Measurements from ENCODE around the gene TDRD3. TPM values are rescaled to one million over a fixed set of nuclear protein-coding genes. Genes with fewer than 3 reads are reported as not detected.

Gene TDRD3
- total and polyA plus RNA-seq, 2 donors (not counting 1 experiment from before 2014, with no cell fraction given), result 5.6 to 23.7 TPM

- ChIA-PET CTCF (no interaction called here), POLR2A (no interaction called here)
- H3K79me2 ChIP-seq (ENCODE audit: control insufficient read depth, insufficient read depth, low read length), result no peaks in the 10 kb centered on the region
- 100% methylated on average over 1 of the region's 6 CpGs for WGBS (ENCODE audit: insufficient coverage)
- H3K4me1 ChIP-seq (ENCODE audit: control insufficient read depth in 2 of 2, insufficient read depth in 2 of 2, low read length in 2 of 2), result no peaks in the 10 kb centered on the region
- ATAC-seq (ENCODE audit: low read depth) (no peak), DNase-seq (no peak)
- no peak overlapping the region for H3K4me2 ChIP-seq (replicated peaks; ENCODE audit: low read depth, low read length, poor library complexity, severe bottlenecking)
- no peaks in the 10 kb centered on the region for H3K9me3 ChIP-seq (ENCODE audit: control extremely low read depth in 1 of 3, control insufficient read depth in 2 of 3, insufficient read depth in 1 of 3, low read length in 2 of 3)
- H4K20me1 ChIP-seq (ENCODE audit: control insufficient read depth, insufficient read depth, low read length, poor library complexity, severe bottlenecking), result no peaks in the 10 kb centered on the region
- Mint-ChIP-seq H3K9me3 (ENCODE audit: insufficient read depth) (no peaks in the 10 kb centered on the region), H3K4me3 (no peak overlapping the region), H3K27me3 (peaks cover 3% of the 10 kb centered on the region), H3K27ac (no peak overlapping the region), H3K4me1 (no peaks in the 10 kb centered on the region)
- no peak overlapping the region for H3K27ac ChIP-seq (ENCODE audit: low read length in 2 of 2)
- intact Hi-C loops (cut with micrococcal nuclease), result no loop called here
- H3K27me3 ChIP-seq (replicated peaks in 1 of 4; ENCODE audit: control extremely low read depth in 1 of 4, control insufficient read depth in 3 of 4, insufficient read depth in 4 of 4, low read length in 3 of 4), result no peaks in the 10 kb centered on the region
- H3K9ac ChIP-seq (ENCODE audit: low read length), result no peak overlapping the region
- no peak for TF ChIP-seq CTCF (IDR thresholded peaks at IDR 0.05)
- no peak for TF ChIP-seq EZH2 (IDR thresholded peaks at IDR 0.05; ENCODE audit: borderline replicate concordance, insufficient read depth, low read depth, low read length, poor library complexity, severe bottlenecking)
- H3K36me3 ChIP-seq (replicated peaks in 1 of 2; ENCODE audit: control extremely low read depth in 1 of 2, control insufficient read depth in 1 of 2, extremely low read depth in 1 of 2, insufficient read depth in 2 of 2, low read length in 1 of 2), result no peaks in the 10 kb centered on the region
- H3K4me3 ChIP-seq (ENCODE audit: control extremely low read depth in 1 of 5, extremely low read depth in 1 of 5, insufficient read depth in 1 of 5, low read depth in 2 of 5, low read length in 4 of 5), result no peak overlapping the region
- H2AFZ ChIP-seq (ENCODE audit: insufficient read depth, low read depth, low read length, poor library complexity, severe bottlenecking), result no peak overlapping the region
Observed at GRCh38 chr13:60604058-60604457, 207.0 kb downstream of the TDRD3 start.

- no peak for TF ChIP-seq EZH2 (IDR thresholded peaks at IDR 0.05; ENCODE audit: borderline replicate concordance, insufficient read depth, low read depth, low read length, poor library complexity, severe bottlenecking)
- no peak for TF ChIP-seq CTCF (IDR thresholded peaks at IDR 0.05)
- 92% methylated on average over 2 of the region's 4 CpGs for WGBS (ENCODE audit: insufficient coverage)
- no peak for ATAC-seq (ENCODE audit: low read depth)
Observed at GRCh38 chr13:60608954-60609353, 211.9 kb downstream of the TDRD3 start.

More at GRCh38 chr13:60608954-60609353, 211.9 kb downstream of the TDRD3 start:
- Mint-ChIP-seq H3K9me3 (ENCODE audit: insufficient read depth) (no peaks in the 10 kb centered on the region), H3K4me3 (no peak overlapping the region), H3K27me3 (no peaks in the 10 kb centered on the region), H3K4me1 (no peaks in the 10 kb centered on the region), H3K27ac (no peak overlapping the region)
- Histone ChIP-seq H3K36me3 (replicated peaks in 1 of 2; ENCODE audit: control extremely low read depth in 1 of 2, control insufficient read depth in 1 of 2, extremely low read depth in 1 of 2, insufficient read depth in 2 of 2, low read length in 1 of 2) (no peaks in the 10 kb centered on the region), H3K4me1 (ENCODE audit: control insufficient read depth in 2 of 2, insufficient read depth in 2 of 2, low read length in 2 of 2) (no peaks in the 10 kb centered on the region), H3K9ac (ENCODE audit: low read length) (no peak overlapping the region), H3K27ac (ENCODE audit: low read length in 2 of 2) (no peak overlapping the region), H3K27me3 (replicated peaks in 1 of 4; ENCODE audit: control extremely low read depth in 1 of 4, control insufficient read depth in 3 of 4, insufficient read depth in 4 of 4, low read length in 3 of 4) (no peaks in the 10 kb centered on the region), H4K20me1 (ENCODE audit: control insufficient read depth, insufficient read depth, low read length, poor library complexity, severe bottlenecking) (no peaks in the 10 kb centered on the region), H3K9me3 (ENCODE audit: control extremely low read depth in 1 of 3, control insufficient read depth in 2 of 3, insufficient read depth in 1 of 3, low read length in 2 of 3) (no peaks in the 10 kb centered on the region), H3K79me2 (ENCODE audit: control insufficient read depth, insufficient read depth, low read length) (no peaks in the 10 kb centered on the region), H3K4me2 (replicated peaks; ENCODE audit: low read depth, low read length, poor library complexity, severe bottlenecking) (no peak overlapping the region), H3K4me3 (ENCODE audit: control extremely low read depth in 1 of 5, extremely low read depth in 1 of 5, insufficient read depth in 1 of 5, low read depth in 2 of 5, low read length in 4 of 5) (no peak overlapping the region), H2AFZ (ENCODE audit: insufficient read depth, low read depth, low read length, poor library complexity, severe bottlenecking) (no peak overlapping the region)
- ChIA-PET CTCF (no interaction called here), POLR2A (no interaction called here)
- intact Hi-C loops (cut with micrococcal nuclease), result no loop called here
- no peak for DNase-seq

Data from B cell (primary cell).